ENCODE data around the gene TUBD1. TPM values are rescaled to one million over a fixed set of nuclear protein-coding genes. Genes with fewer than 3 reads are reported as not detected.

TUBD1 gene
- total RNA-seq, 1 experiment from 2014 or later, result 5.2 TPM

DNA sequence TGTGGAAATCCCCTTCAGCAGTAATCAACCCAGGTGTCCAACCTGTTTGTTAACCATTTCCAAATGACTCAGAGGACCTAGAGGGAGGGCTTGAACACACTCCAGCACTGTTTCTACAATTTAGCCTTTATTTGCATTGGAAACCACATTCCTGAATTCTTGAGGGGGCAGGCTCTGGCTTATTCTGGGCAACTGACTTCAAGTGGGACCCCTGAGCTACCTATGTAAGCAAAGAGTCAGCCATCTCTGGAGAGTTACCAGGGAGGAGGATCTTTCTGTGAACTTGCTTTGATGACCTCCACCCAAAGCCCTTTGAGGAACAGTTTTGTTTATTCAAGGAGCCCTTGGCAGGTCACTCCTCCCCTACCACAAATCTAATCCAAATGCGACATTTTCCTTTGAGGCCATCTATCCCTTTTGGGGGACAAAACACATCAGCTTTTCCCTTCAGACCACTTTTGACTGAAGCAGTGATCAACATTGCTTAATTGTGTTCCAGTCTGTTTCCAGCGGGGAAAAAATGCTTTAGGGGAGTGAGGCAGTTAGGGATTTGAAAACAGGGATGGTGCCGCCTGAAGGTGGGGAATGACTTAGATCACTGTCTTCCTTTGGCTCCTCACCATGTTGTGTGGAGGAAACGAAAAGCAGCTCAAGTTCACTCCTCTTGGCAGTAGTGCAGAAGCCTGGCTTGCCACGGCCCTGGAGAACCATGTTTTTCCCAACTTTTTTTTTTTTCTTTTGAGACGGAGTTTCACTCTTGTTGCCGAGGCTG is 46.2 kb downstream of the TUBD1 start:
- DNase-seq (ENCODE audit: unreplicated experiment), result peak; percentile 91
- H3K27me3 Mint-ChIP-seq (ENCODE audit: insufficient read depth, unreplicated experiment), result no peaks in the 10 kb centered on the region
- BruUV-seq (replicated peaks), result no TSS peak
- intact Hi-C loops (cut with micrococcal nuclease), result loop anchor here (5.0 kb wide), 1 partner anchor 46 kb away; the partner anchor contains the start of genes RPS6KB1 and TUBD1
- H3K4me3 Mint-ChIP-seq (ENCODE audit: unreplicated experiment), result peak overlapping the region; percentile 50
- H3K27ac Mint-ChIP-seq (ENCODE audit: low read depth, unreplicated experiment), result peak overlapping the region; percentile 98
- H3K4me1 Mint-ChIP-seq (ENCODE audit: insufficient read depth, unreplicated experiment), result peaks cover 26% of the 10 kb centered on the region
- ChIA-PET POLR2A (interaction anchor here (0.8 to 14.0 kb wide), 19 partner anchors 8 to 688 kb away, joined by 3 to 720 read pairs (median 7); partner anchors contain the start of genes PTRH2, RPS6KB1 and VMP1), CTCF (interaction anchor here (0.6 to 2.1 kb wide), 8 partner anchors 8 to 100 kb away, joined by 3 to 11 read pairs (median 4); no protein-coding TSS in a partner anchor)
- TF ChIP-seq, protein P1, sequence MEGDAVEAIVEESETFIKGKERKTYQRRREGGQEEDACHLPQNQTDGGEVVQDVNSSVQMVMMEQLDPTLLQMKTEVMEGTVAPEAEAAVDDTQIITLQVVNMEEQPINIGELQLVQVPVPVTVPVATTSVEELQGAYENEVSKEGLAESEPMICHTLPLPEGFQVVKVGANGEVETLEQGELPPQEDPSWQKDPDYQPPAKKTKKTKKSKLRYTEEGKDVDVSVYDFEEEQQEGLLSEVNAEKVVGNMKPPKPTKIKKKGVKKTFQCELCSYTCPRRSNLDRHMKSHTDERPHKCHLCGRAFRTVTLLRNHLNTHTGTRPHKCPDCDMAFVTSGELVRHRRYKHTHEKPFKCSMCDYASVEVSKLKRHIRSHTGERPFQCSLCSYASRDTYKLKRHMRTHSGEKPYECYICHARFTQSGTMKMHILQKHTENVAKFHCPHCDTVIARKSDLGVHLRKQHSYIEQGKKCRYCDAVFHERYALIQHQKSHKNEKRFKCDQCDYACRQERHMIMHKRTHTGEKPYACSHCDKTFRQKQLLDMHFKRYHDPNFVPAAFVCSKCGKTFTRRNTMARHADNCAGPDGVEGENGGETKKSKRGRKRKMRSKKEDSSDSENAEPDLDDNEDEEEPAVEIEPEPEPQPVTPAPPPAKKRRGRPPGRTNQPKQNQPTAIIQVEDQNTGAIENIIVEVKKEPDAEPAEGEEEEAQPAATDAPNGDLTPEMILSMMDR (IDR thresholded peaks at IDR 0.05; ENCODE audit: unreplicated experiment), result no peak
- peaks cover 80% of the 10 kb centered on the region for H3K36me3 Mint-ChIP-seq (ENCODE audit: insufficient read depth, unreplicated experiment)
- H3K9me3 Mint-ChIP-seq (ENCODE audit: unreplicated experiment), result no peaks in the 10 kb centered on the region

DNA sequence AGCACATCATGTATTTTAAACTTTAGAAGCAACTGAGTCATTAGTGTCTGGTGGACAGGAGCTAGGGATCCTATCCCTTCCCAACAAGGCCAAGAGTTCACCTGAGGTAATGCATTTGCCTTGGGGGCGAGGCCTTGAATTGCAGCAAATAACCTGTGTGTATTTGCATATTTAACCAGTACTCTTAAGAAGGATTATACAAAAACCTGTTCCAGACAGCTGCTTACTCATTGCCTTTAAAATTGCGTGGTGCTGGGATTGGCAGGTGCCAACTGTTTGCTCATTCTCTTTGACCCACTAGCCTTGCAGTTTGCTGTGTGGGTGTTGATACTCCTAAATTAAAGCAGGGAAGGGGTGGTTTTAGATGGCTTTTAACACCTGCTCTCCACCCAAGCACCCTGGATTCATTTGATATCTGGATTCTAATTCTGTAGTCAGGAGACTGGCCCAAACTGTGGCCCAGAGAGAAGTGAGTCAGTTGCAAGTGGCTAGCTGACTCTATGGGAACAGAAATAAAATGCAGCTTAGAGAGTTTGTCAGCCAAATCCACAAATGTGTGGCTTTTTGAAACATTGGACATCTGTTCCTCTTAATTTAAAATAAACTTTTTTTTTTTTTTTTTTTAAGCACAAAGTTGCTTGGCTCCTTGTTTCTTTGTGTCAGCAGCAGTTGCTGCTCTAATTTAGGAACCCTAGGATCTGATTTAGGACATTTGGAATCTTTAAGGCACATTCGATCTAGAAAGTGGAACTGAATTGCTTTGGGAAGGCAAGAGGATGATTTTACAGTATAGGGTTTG is 46.9 kb downstream of the TUBD1 start:
- intact Hi-C loops (cut with micrococcal nuclease), result loop anchor here (5.0 kb wide), 1 partner anchor 47 kb away; the partner anchor contains the start of genes RPS6KB1 and TUBD1
- TF ChIP-seq, protein P1 (IDR thresholded peaks at IDR 0.05; ENCODE audit: unreplicated experiment), result no peak
- DNase-seq (ENCODE audit: unreplicated experiment), result peak; percentile 96
- Mint-ChIP-seq H3K36me3 (ENCODE audit: insufficient read depth, unreplicated experiment) (peaks cover 88% of the 10 kb centered on the region), H3K27ac (ENCODE audit: low read depth, unreplicated experiment) (peak overlapping the region; percentile 98), H3K9me3 (ENCODE audit: unreplicated experiment) (no peaks in the 10 kb centered on the region), H3K4me1 (ENCODE audit: insufficient read depth, unreplicated experiment) (peaks cover 24% of the 10 kb centered on the region), H3K4me3 (ENCODE audit: unreplicated experiment) (peak overlapping the region; percentile 50), H3K27me3 (ENCODE audit: insufficient read depth, unreplicated experiment) (no peaks in the 10 kb centered on the region)
- BruUV-seq (replicated peaks), result no TSS peak
- POLR2A ChIA-PET, result interaction anchor here (0.7 to 14.0 kb wide), 23 partner anchors 7 to 688 kb away, joined by 3 to 720 read pairs (median 5); partner anchors contain the start of genes PTRH2, RPS6KB1, TUBD1 and VMP1
- CTCF ChIA-PET, result interaction anchor here (1.2 to 2.1 kb wide), 2 partner anchors 13 to 62 kb away, joined by 3 to 11 read pairs; no protein-coding TSS in a partner anchor

DNA sequence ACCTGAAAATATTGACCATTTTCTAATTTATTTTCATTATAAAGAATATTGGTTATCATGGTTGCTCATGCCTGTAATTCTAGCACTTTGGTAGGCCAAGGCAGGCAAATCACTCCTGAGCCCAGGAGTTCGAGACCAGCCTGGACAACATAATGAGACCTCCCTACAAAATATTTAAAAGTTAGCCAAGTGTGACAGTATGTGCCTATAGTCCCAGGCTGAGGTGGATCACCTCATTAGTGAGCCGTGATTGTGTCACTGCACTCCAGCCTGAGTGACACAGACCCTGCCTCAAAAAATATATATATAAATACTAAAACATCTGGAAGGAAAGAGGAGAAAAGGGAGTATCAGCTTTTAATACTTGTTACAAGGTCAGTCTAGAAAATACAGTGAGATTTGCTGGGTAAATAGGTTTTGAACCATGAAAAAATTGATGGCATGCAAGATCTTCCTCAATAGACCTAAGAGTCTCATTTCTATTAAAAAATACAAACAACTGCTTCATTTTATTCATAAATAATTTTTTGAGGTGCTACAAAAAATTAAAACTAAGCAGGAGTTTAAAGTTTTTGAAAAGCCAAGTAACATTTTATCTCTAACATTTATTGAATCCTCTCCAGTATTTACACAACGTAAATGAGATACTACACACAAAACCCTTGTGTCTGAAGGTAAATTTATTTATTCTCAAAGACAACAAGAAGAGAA is 47.7 kb downstream of the TUBD1 start:
- Mint-ChIP-seq H3K36me3 (ENCODE audit: insufficient read depth, unreplicated experiment) (peaks cover 96% of the 10 kb centered on the region), H3K27me3 (ENCODE audit: insufficient read depth, unreplicated experiment) (no peaks in the 10 kb centered on the region), H3K9me3 (ENCODE audit: unreplicated experiment) (no peaks in the 10 kb centered on the region), H3K27ac (ENCODE audit: low read depth, unreplicated experiment) (peak overlapping the region; percentile 98), H3K4me1 (ENCODE audit: insufficient read depth, unreplicated experiment) (peaks cover 24% of the 10 kb centered on the region), H3K4me3 (ENCODE audit: unreplicated experiment) (peak overlapping the region; percentile 50)
- intact Hi-C loops (cut with micrococcal nuclease), result loop anchor here (5.0 kb wide), 1 partner anchor 47 kb away; the partner anchor contains the start of genes RPS6KB1 and TUBD1
- ChIA-PET POLR2A (interaction anchor here (0.8 to 14.0 kb wide), 18 partner anchors 6 to 225 kb away, joined by 3 to 720 read pairs (median 6); partner anchors contain the start of genes PTRH2, RPS6KB1, TUBD1 and VMP1), CTCF (interaction anchor here (1.2 kb wide), 1 partner anchor 62 kb away, joined by 3 read pairs; no protein-coding TSS in a partner anchor)
- BruUV-seq (replicated peaks), result no TSS peak
- DNase-seq (ENCODE audit: unreplicated experiment), result peak; percentile 62
- TF ChIP-seq, protein P1 (IDR thresholded peaks at IDR 0.05; ENCODE audit: unreplicated experiment), result no peak
